CD4-positive, CD25-positive, alpha-beta regulatory T cell (primary cell): ENCODE results near the gene SETD9. TPM values are rescaled to one million over a fixed set of nuclear protein-coding genes. Genes with fewer than 3 reads are reported as not detected.
A peak's percentile ranks its signal among the peaks of the same experiment; 100 is the strongest.

Experiments
- ATAC-seq, 2 donors: fragments of 150-1000 bp; cut with Tn5 transposase; one replicate each; pipeline ENCODE4 v1.10.0; 2021; ENCODE audit warnings: low read depth in 2 of 2, moderate number of reproducible peaks in 2 of 2, moderate library complexity in 1 of 2
- DNase-seq, 3 donors: peaks; one replicate each; pipeline versions ENCODE4 v3.0.0 to v3.0.0-alpha.2; 2012 to 2022; ENCODE audit warnings: mixed read lengths in 1 of 3
- H3K27ac ChIP-seq: one replicate; pipeline ENCODE4 v1.7.0; 2013; ENCODE audit warnings: mild to moderate bottlenecking, low read length; ENCODE audit not compliant: insufficient read depth, poor library complexity, severe bottlenecking
- H3K27me3 ChIP-seq: one replicate; pipeline ENCODE4 v1.7.0; 2013; ENCODE audit warnings: low read length; ENCODE audit not compliant: control insufficient read depth, insufficient read depth
- H3K36me3 ChIP-seq: one replicate; pipeline ENCODE4 v1.7.0; 2013; ENCODE audit warnings: mild to moderate bottlenecking, low read length, moderate library complexity; ENCODE audit not compliant: control insufficient read depth, insufficient read depth
- H3K4me1 ChIP-seq: 2 replicates; pipeline ENCODE4 v1.7.0; 2013; ENCODE audit warnings: mild to moderate bottlenecking, low read length; ENCODE audit not compliant: insufficient read depth, control insufficient read depth, poor library complexity, severe bottlenecking
- H3K4me3 ChIP-seq: one replicate; pipeline ENCODE4 v1.7.0; 2013; ENCODE audit warnings: low read depth, mild to moderate bottlenecking, low read length, moderate library complexity
- H3K9me3 ChIP-seq, 2 experiments: 1 replicate in 1 of 2; 2 replicates in 1 of 2; pipeline ENCODE4 v1.7.0; 2013; ENCODE audit warnings: low read length in 2 of 2, mild to moderate bottlenecking in 1 of 2, moderate library complexity in 1 of 2; ENCODE audit not compliant: control insufficient read depth in 2 of 2
- H3K27ac Mint-ChIP-seq, 3 donors: one replicate each; pipeline ENCODE4 v1.8.0; 2020 to 2022; ENCODE audit warnings: mild to moderate bottlenecking in 3 of 3, mixed read lengths in 3 of 3, moderate library complexity in 2 of 3
- H3K27me3 Mint-ChIP-seq: one replicate; pipeline ENCODE4 v1.8.0; 2022; ENCODE audit warnings: mild to moderate bottlenecking, mixed read lengths
- H3K36me3 Mint-ChIP-seq: one replicate; pipeline ENCODE4 v1.8.0; 2020; ENCODE audit warnings: mixed read lengths
- H3K4me1 Mint-ChIP-seq, 4 donors: one replicate each; pipeline ENCODE4 v1.8.0; 2020 to 2022; ENCODE audit warnings: mixed read lengths in 4 of 4, mild to moderate bottlenecking in 1 of 4
- H3K4me3 Mint-ChIP-seq, 4 donors: one replicate each; pipeline ENCODE4 v1.8.0; 2020 to 2022; ENCODE audit warnings: mild to moderate bottlenecking in 4 of 4, mixed read lengths in 4 of 4, moderate library complexity in 3 of 4
- H3K9me3 Mint-ChIP-seq, 7 donors: one replicate each; pipeline ENCODE4 v1.8.0; 2020 to 2022; ENCODE audit warnings: mixed read lengths in 7 of 7, mild to moderate bottlenecking in 3 of 7, moderate library complexity in 2 of 7
- polyA plus RNA-seq, 4 donors: library from polyadenylated mRNA; unstranded; fragments of 300-500 nt; fragmentation: Illumina TruSeq; gene quantifications; one replicate each; pipeline ENCODE4 v1.2.3, GENCODE V29; 2021
- total RNA-seq: library from RNA; stranded (reverse); gene quantifications from one replicate; pipeline ENCODE4 v1.2.3, GENCODE V29; 2022

SETD9 gene
- total and polyA plus RNA-seq, 5 donors from 2014 or later = 3.1 to 6.1 (median 4.4) TPM

DNA sequence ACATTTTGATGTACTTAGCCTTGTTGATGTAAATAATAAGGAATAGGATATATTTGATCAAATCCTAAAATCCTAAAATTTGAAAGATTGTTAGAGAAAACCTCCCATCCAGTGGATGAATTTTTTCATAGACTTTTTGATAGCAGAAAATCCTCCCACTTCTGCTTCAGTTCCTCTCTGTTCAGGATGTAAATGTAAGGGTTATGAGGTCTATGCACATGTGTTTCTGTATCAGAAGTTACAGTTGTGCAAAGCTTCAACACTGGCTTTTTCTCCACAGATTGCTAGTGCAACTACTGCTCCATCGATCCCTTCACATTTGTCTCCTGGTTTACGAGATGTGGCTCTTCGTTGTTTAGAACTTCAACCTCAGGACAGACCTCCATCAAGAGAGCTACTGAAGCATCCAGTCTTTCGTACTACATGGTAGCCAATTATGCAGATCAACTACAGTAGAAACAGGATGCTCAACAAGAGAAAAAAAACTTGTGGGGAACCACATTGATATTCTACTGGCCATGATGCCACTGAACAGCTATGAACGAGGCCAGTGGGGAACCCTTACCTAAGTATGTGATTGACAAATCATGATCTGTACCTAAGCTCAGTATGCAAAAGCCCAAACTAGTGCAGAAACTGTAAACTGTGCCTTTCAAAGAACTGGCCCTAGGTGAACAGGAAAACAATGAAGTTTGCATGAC is 16.0 kb upstream of the SETD9 start:
- ATAC-seq = peak in 1 of 2 donors; percentile 28
- H3K27ac Mint-ChIP-seq = peak overlapping the region in 2 of 3 donors; percentile 62 to 72
- no peak overlapping the region for H3K27ac ChIP-seq

DNA sequence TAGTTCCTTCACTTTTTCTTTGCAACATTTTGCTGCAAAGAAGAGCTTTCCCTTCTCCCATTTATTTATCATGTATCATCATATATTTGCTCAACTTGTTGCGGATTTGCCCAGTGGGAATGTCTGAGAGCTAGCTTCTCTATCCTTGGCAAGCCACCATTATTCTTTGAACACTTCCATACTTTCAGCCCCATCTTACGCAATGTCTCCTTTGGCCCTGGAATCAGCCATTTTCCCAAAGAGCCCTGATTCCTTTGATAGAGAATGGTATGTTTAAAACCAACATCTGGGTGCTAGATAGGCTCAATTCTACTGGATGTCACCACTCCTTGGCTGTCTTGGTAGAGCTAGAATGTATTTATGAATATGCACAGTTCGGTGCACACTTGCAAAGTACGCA is 12.6 kb upstream of the SETD9 start:
- Mint-ChIP-seq H3K4me1 (peaks cover 8 to 25% (median 10%) of the 10 kb centered on the region in 4 donors), H3K27me3 (no peaks in the 10 kb centered on the region), H3K27ac (peak overlapping the region in 1 of 3 donors; percentile 10), H3K4me3 (peak overlapping the region in 1 of 4 donors; percentile 59), H3K36me3 (peaks cover 35% of the 10 kb centered on the region), H3K9me3 (peaks cover 0 to 1% (median 0%) of the 10 kb centered on the region in 7 donors)
- H3K27ac ChIP-seq = no peak overlapping the region
- peaks cover 42% of the 10 kb centered on the region for H3K36me3 ChIP-seq
- ATAC-seq = no peak
- no peak overlapping the region for H3K4me3 ChIP-seq
- H3K9me3 ChIP-seq = no peaks in the 10 kb centered on the region
- no peaks in the 10 kb centered on the region for H3K27me3 ChIP-seq
- H3K4me1 ChIP-seq = peaks cover 7% of the 10 kb centered on the region
- DNase-seq = no peak

More for the DNA sequence above, 16.0 kb upstream of the SETD9 start:
- H3K27me3 Mint-ChIP-seq = no peaks in the 10 kb centered on the region
- H3K4me3 Mint-ChIP-seq = no peak overlapping the region
- Histone ChIP-seq H3K36me3 (peaks cover 72% of the 10 kb centered on the region), H3K9me3 (no peaks in the 10 kb centered on the region), H3K27me3 (no peaks in the 10 kb centered on the region), H3K4me1 (peaks cover 2% of the 10 kb centered on the region), H3K4me3 (no peak overlapping the region)
- peaks cover 59% of the 10 kb centered on the region for H3K36me3 Mint-ChIP-seq
- peaks cover 0 to 1% (median 0%) of the 10 kb centered on the region in 7 donors for H3K9me3 Mint-ChIP-seq
- H3K4me1 Mint-ChIP-seq = peaks cover 12 to 31% (median 21%) of the 10 kb centered on the region in 4 donors
- DNase-seq = no peak

DNA sequence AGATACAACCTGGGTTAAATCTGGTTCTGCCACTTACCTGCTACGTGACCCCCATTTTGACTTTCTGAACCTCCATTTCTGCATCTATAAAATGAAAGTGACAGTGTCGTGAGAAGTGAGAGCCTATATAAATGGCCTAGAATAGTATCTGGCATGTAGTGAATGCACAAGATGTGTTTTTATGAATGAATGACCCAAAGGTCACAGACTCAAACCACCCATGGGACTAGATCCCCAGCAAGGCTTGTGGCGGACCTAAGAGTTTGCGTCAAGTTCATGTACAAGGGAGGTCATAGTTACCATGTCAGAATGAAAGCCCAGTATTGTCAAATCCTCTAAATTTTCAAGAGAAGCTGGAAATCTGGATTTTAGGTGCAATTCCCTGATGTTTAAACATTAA is 11.2 kb upstream of the SETD9 start:
- peaks cover 0 to 1% (median 0%) of the 10 kb centered on the region in 7 donors for H3K9me3 Mint-ChIP-seq
- peak overlapping the region in 2 of 3 donors; percentile 47 to 73 for H3K27ac Mint-ChIP-seq
- DNase-seq = no peak

DNA sequence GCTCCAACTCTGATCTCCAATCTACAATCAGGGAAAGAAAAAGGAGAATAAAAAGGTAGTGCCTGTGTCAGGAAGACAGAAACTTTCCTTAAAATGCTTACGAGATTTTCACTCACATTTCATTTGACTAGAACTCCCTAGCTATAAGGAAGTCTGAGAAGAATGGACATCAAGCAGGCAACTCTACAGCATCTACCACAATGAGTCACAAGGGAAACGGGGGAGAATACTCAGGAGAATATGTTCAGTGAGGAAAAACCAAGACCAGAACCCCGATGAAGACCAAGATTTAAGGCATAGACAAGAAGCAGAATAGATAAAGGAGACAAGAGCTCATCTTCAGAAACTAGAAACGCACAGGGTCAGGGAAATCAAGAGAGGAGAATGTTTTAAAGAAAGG is 9.0 kb upstream of the SETD9 start:
- H3K27me3 ChIP-seq = peaks cover 3% of the 10 kb centered on the region
- Mint-ChIP-seq H3K4me3 (no peak overlapping the region), H3K4me1 (peaks cover 2 to 16% (median 4%) of the 10 kb centered on the region in 4 donors), H3K9me3 (peaks cover 0 to 1% (median 0%) of the 10 kb centered on the region in 7 donors), H3K36me3 (peaks cover 11% of the 10 kb centered on the region), H3K27ac (no peak overlapping the region), H3K27me3 (peaks cover 10% of the 10 kb centered on the region)
- no peaks in the 10 kb centered on the region for H3K9me3 ChIP-seq
- no peak overlapping the region for H3K27ac ChIP-seq
- peaks cover 12% of the 10 kb centered on the region for H3K36me3 ChIP-seq
- H3K4me3 ChIP-seq = no peak overlapping the region
- DNase-seq (no peak), ATAC-seq (no peak)
- H3K4me1 ChIP-seq = peaks cover 7% of the 10 kb centered on the region

More for the DNA sequence above, 11.2 kb upstream of the SETD9 start:
- no peak overlapping the region for H3K4me3 ChIP-seq
- H3K36me3 ChIP-seq = peaks cover 33% of the 10 kb centered on the region
- Mint-ChIP-seq H3K36me3 (peaks cover 24% of the 10 kb centered on the region), H3K27me3 (no peaks in the 10 kb centered on the region), H3K4me3 (peak overlapping the region in 2 of 4 donors; percentile 22 to 53), H3K4me1 (peaks cover 5 to 21% (median 8%) of the 10 kb centered on the region in 4 donors)
- H3K4me1 ChIP-seq = peaks cover 7% of the 10 kb centered on the region
- no peaks in the 10 kb centered on the region for H3K9me3 ChIP-seq
- no peak overlapping the region for H3K27ac ChIP-seq
- ATAC-seq = no peak
- H3K27me3 ChIP-seq = no peaks in the 10 kb centered on the region

DNA sequence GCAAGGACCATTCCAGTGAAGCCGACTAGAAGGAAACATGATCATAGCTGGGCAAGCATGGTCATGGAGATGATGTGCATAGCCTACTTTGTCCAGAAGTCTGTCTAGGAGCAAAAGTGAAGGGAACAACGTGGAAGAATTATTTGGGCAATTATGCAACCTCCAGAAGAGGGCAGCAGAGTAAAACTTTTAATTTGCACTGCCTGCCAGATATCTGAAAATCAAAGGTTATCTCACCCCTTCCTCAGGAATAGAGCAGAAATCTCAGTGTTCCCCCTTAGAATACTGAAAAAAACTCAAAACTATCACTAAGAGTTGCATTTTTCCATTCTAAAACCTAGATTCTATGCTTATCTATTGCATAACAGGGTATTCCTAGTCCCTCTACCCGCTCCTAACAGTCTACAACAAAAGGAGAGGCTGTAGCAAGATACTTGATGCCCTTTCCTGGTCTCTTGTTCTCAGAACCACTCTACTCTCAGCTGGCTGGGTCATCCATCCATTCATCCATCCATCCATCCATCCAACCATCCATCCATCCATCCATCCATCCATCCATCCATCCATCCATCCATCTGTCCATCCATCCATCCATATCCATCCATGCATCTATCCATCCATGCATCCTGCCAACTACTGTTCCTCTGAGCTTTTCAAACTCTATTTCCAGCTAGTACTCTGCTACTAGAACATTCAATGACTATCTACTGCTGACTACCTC is 8.4 kb upstream of the SETD9 start:
- no peak overlapping the region for H3K4me3 Mint-ChIP-seq
- DNase-seq (peak; percentile 8 to 59 (median 57)), ATAC-seq (peak; percentile 29 to 50)
- H3K27me3 ChIP-seq = peaks cover 3% of the 10 kb centered on the region
- peaks cover 14% of the 10 kb centered on the region for H3K27me3 Mint-ChIP-seq
- H3K4me1 ChIP-seq = peaks cover 7% of the 10 kb centered on the region
- H3K4me3 ChIP-seq = no peak overlapping the region
- peaks cover 9% of the 10 kb centered on the region for H3K36me3 ChIP-seq
- no peak overlapping the region for H3K27ac ChIP-seq
- peaks cover 0 to 1% (median 0%) of the 10 kb centered on the region in 7 donors for H3K9me3 Mint-ChIP-seq
- no peaks in the 10 kb centered on the region for H3K9me3 ChIP-seq
- peaks cover 0 to 16% (median 2%) of the 10 kb centered on the region in 4 donors for H3K4me1 Mint-ChIP-seq
- no peak overlapping the region for H3K27ac Mint-ChIP-seq
- H3K36me3 Mint-ChIP-seq = peaks cover 8% of the 10 kb centered on the region

DNA sequence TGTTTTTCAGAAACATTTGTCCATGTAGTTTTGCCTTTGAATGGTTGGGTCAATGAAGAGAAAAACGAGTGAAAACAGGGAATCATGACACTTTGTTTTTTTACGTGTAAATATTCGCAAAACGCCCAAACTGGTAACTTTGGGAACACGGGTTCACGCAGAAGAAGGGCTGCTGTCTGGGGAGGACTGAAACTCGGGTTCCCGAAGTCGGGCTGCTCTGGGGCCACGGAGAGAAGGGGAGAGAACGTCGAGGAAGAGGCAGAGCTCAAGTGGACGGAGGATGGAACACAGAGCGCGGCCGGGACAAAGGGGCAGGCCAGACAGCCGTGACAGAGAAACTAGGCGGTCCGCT is 478 bp upstream of the SETD9 start:
- peak overlapping the region; percentile 83 to 93 (median 87) for H3K27ac Mint-ChIP-seq
- H3K27me3 Mint-ChIP-seq = peaks cover 20% of the 10 kb centered on the region
- H3K36me3 Mint-ChIP-seq = peaks cover 2% of the 10 kb centered on the region
- Histone ChIP-seq H3K27ac (peak overlapping the region; percentile 65), H3K4me1 (peaks cover 26% of the 10 kb centered on the region), H3K36me3 (no peaks in the 10 kb centered on the region), H3K4me3 (peak overlapping the region; percentile 55), H3K9me3 (no peaks in the 10 kb centered on the region), H3K27me3 (peaks cover 3% of the 10 kb centered on the region)
- H3K4me3 Mint-ChIP-seq = peak overlapping the region; percentile 86 to 98 (median 92)
- ATAC-seq (peak; percentile 1 to 7), DNase-seq (no peak)
- H3K4me1 Mint-ChIP-seq = peaks cover 8 to 22% (median 18%) of the 10 kb centered on the region in 4 donors
- H3K9me3 Mint-ChIP-seq = peaks cover 0 to 3% (median 0%) of the 10 kb centered on the region in 7 donors

DNA sequence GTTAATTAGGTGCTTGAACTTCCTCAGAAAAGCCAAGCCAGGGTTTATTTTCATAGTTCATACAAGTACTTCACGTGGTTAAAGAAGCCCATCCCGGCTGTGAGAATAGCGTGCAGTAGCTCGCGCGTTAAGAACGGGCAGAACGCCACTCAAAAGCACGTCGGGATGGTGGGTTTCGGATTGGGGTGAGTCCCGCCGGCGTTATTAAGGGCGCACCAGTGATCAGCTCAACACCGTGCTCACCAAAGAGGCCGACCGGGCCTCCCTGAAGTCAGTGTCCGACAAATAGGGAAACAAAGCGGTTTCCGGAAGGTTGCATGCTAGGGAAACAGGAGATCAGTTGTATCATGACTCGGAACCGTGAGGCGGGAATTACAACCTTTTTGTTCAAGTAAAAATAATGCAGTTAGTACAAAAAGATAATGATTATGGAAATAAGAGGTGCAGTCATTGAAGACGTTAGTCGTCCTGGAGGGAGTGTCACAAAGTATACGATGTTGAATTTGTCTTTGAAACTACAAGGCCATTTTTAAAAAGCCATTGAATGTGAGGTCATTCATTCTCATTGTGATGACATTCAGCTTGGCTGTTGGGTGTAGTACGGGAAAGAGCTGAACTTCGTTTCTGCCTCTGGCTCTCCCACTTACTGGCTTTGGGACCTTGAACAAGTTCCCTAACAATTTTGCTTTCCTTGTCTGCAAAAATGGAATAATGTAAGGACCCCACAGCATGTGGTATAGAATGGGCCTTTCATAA is 992 bp downstream of the SETD9 start:
- Mint-ChIP-seq H3K9me3 (peaks cover 0 to 3% (median 0%) of the 10 kb centered on the region in 7 donors), H3K36me3 (peaks cover 3% of the 10 kb centered on the region), H3K27me3 (peaks cover 13% of the 10 kb centered on the region), H3K4me3 (peak overlapping the region; percentile 86 to 98 (median 92)), H3K4me1 (peaks cover 8 to 22% (median 18%) of the 10 kb centered on the region in 4 donors), H3K27ac (peak overlapping the region; percentile 66 to 88 (median 84))
- ATAC-seq (peak; percentile 12), DNase-seq (peak in 1 of 3 donors; percentile 13)
- Histone ChIP-seq H3K4me1 (peaks cover 26% of the 10 kb centered on the region), H3K4me3 (peak overlapping the region; percentile 96), H3K27ac (peak overlapping the region; percentile 65), H3K36me3 (no peaks in the 10 kb centered on the region), H3K27me3 (no peaks in the 10 kb centered on the region), H3K9me3 (no peaks in the 10 kb centered on the region)
